ENCODE measurements around the gene DCHS1.

Gene DCHS1

DNA sequence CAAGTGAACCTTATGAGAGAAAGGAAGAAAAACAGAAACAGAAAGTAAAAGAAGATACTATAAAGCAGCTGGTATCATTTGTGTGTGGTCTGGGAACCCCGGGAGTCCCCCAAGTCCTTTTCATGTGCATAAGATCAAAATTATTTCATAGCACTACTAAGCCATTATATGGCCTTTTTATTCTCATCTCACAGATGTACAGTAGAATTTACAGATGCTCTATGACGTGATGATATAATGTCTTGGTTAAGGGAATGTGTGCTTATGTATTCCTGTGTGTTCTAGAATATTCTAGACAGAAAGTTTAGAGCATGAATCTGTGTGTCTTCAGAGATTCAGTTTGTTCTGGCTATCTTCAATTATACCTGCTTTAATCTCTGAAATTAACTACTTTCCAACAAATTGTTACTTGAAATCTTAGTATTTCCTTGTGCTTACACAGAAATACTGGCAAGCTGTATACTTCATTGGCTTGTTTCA is 27.8 kb downstream of the DCHS1 start:
- DNase-seq = no peak

DNA sequence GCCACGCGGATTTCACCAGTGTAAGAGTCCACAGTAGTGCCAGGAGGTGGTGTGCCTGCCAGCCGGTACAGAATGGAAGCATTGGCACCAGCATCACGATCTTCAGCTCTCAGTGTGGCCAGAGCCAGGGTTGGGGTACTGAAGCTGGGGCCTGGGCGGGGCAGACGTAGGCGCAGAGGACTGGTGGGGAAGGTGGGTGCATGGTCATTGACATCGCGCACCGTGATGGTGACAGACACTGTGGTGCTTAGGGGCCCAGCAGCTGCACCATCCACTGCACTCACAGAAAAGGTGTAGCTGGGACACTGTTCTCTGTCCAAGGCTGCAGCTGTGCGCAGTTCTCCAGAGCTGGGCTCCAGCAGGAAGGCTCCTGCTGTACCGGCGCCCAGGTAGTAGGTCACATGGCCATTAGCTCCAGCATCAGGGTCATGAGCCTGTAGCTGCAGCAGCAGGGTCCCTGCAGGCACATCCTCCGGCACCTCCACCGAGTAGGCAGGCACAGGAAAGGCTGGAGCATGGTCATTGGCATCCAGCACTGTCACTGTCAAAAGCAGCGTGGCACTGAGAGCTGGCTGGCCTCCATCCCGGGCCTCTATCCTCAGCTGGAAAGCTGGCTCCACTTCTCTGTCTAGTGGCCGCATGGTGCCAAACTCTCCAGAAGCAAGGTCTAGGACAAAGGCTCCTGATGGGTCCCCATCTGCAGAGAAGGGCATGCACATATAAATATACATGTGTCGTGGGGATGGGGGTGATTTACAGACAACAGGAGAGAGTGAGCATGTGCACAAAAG is 28.4 kb downstream of the DCHS1 start:
- DNase-seq = no peak

DNA sequence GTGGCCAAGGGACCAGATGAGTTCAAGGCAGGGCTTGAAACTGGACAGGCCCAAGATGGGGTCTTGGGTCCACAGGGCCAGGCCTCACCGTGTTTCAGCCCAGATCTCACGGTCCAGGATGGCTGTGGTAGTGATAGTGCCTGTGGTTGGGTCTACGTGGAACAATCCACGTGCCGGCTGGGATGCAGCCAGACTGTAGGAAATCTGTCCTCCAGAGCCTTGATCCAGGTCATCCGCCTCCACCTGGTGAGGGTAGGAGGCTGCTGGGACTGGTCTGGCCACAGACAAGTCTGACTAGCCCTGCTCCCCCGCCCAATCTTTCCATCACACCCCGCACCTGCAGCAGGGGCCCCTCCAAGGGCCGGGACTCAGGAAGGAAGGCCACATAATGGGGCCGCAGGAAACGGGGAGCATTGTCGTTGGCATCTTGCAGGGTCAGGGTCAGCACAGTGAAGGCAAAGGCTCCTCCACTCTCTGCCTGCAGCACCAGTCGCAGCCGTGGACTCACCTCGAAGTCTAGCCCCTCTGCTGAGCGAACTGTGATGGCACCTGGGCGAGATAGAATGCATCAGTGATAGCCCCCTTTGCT is 29.7 kb downstream of the DCHS1 start:
- DNase-seq = no peak

DNA sequence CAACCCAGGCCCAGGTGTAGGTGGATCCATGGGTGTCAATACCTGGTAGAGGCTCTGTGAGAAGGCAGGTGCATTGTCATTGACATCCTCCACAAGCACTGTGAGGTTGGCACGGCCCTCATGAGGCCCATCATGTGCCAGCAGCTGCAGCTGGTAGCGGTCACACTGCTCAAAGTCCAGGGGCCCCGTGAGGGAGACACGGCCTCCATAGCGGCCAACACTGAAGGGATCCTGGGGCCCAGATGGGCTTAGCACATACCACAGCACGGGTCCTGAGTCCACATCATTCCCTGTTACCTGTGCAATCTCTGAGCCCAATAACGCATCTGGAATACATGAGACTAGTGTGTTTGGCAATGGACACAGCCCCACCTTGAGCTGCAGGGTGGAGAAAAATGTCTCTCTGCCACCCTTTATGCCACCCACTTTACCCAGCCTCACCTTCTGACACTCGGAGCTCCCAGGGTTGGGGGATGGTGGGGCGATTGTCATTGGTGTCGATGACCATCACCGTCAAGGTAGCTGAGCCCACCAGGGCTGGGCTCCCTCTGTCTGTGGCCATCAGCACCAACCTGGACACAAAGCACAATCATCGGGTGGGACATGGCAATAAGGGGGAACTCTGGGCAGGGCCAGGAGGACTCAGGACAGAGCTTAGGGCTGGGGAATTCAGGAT is 30.3 kb downstream of the DCHS1 start:
- no peak for DNase-seq

DNA sequence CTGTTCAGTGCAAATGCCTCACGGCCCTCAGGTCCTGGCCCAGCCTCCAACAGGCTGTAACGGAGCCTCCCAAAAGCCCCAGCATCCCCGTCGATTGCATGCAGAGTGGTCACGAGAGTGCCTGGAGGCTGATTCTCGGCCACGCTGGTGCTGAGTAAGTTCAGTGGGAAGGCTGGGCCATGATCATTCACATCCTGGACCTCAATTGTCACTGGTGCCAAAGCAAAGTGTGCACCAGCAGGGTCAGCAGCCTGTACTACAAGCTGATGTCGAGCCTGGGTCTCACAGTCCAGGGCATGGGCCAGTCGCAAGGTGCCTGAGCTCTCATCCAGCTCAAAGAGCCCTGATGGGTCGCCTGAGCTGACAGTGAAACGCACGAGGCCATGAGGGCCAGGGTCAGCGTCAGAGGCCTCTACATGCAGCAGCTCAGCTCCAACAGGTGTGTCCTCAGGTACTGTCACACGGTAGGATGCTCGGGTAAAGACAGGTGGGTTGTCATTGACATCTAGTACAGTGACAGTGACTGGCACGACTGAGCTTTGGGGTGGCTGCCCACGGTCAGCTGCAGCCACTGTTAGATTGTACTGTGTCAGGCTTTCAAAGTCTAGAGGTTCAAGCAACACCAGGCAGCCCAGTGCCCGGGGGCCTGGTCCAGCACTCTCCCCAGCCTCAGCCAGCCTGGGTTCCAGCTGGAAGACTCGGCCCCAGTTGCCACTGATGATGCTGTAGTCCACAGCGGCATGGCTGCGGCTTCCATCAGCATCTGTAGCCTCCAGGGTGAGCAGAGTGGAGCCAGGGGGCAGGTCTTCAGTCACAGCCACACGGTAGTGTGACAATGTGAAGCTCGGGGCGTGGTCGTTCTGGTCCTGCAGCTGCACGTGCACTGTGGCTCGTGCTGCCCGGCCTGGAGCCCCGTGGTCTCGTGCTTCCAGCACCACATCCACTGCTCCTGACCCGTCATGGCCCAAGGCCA is 31.9 kb downstream of the DCHS1 start:
- DNase-seq = no peak

DNA sequence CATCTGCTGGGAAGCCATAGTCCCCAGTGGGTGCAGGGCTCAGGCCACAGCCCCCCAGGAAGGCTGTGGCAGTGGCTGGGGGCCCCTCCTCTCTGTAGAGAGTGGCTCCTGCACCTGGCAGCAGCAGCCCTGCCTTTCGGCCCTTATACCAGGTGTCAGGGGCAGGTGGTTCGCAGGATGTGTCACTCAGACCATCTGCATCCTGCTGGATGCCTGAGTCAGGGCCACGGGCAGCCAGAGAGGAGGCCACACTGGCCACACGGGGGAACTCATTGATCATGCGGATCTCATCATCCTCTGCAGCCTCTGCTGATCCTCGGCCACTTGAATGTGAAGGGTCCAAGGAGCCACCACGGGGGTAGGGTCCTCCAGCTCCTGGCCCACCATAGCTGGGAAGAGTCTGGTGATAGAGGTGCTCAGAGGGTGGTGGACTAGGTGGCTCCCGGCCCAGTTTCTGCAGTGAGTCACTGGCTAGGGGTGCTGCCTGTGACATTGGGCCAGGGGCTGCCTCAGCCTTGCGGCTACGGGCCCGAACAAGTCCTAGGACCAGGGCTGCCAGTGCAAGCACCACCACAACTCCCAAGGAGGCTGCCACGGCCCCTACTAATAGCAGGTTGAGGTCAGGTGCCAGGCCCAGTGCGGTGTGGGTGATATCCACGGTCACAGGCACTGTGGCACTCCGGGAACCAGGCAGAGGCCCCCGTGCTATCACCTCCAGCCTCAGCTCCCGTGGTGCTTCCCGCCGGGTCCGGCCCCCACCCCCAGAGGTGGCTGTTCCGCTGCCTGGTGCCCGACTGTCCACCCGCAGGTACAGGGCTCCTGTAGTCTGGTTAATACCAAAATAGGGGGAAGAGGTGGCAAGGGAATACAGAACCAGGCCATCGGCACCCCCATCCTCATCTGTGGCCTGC is 33.1 kb downstream of the DCHS1 start:
- no peak for DNase-seq

DNA sequence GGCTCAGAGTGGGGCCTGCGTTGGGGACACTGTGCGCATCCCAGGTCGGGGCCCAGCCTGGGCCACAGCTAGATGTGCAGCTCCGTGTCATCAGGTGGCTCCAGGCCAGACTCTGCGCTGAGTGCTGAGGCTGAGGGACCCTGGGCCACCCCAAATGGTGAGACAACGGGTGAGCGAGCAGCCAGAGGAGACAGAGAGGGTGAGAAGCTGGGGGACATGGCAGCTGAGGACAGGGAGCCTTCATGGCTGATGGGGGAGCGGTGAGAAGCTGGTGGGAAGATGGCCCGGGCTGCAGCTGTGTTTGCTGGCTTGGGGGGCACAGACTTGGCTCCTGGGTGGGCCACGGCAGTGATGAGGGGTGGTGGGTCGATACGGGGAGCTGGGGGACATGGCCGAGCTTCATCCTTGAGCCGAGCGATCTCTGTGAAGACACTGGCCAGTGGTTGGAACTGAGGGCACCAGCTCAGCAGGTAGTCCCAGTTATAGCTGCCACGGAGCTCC is 33.8 kb downstream of the DCHS1 start:
- DNase-seq = no peak

DNA sequence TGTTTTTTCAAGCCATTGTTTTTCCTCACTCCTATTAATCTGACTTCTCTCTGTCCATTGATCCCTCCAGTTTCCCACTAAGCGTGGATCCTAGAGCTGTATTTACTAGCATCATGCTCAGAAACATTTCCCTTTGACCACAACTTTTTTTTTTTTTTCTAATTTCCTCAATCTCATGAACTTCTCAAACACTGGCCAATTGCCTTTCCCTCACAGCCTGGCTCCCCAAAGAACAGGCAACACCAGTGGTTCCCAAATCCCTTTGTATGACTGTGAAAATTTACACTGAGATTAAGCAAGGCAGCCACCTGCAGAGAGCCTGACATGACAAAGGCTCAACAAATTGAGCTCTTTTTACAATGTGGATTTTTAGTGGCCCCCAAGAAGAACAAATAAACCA is 35.0 kb downstream of the DCHS1 start:
- no peak for DNase-seq

DNA sequence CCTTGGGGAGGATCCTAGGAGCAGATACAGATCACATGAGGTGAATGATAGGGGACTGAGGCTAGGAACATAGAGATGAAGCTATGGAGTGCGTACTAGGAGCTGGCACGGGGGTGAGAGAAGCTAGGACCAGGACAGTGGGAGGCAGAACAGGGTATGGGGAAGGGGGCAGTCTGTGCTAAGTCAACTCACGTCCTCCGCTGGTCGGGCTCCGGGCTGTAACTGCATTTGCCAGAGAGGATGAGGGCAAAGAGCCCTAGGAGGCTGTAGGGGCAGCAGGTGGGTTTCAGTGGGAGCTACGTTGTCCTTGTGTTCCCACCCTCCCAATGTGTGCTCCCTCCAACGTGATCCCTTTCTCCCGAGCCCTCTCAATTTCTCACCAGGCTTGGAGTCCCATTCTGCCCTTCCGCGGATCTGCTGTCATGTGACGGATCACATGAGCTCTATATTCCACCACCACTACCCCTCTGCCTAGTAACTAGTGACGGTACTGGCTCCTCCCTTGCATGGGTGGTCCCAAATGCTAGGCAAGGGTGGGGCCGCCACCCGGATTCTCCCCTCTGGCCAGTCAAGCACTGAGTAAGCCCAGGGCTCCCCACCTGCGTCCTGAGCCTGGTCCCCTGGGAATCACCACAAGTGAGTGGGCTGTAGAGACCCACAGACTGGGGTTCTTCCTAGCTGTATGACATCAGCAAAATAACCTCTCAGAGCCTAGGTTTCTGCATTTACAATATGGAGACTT is 36.4 kb downstream of the DCHS1 start, which contains the start of gene TPP1:
Gene TPP1 (minus strand): TSS at position 419 of the 742 bp plus-strand sequence. CDS start 22 bp downstream, at position 397.
- DNase-seq = peak; percentile 69

DNA sequence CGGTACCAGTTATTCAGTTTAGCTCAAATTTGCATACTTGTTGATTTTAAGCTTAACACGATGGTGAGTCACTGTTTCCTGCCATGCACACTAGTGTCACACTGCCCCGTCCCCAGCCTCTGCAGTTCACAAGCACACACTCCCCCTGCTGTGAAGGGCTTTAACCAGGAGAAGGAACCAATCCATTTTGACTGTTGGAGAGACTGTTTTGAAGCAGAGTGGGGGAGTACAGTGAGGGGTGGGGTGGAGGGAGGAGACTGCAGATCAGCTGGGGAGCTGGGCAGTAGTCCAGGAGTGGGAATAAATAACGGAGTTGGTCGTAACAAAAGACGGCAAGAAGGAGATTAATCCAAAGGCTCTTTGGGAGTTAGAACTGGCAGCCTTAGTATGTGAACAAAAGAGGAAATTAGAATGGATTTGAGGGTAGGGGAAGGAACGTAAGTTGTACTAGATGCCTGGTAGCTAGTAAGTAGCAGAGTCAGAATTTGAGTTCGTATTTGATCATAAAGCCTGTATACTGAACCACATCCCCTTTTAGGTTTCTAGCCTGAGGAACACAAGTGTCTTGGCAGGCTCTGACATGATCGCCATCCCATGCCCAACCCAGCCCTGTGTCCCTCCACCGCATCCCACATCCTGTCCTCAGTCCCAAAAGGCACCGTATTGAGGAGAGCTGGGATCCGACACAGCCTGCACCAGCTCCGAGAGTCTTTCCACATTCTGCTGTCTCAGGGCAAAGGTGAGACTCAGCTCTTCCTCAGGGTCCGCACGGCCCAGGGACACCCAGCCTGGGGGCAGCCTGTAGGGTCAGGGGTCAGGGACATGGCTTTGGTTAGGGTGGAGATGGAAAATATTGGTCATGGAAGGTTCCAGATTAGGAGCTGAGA is 37.2 kb downstream of the DCHS1 start:
- no peak for DNase-seq

DNA sequence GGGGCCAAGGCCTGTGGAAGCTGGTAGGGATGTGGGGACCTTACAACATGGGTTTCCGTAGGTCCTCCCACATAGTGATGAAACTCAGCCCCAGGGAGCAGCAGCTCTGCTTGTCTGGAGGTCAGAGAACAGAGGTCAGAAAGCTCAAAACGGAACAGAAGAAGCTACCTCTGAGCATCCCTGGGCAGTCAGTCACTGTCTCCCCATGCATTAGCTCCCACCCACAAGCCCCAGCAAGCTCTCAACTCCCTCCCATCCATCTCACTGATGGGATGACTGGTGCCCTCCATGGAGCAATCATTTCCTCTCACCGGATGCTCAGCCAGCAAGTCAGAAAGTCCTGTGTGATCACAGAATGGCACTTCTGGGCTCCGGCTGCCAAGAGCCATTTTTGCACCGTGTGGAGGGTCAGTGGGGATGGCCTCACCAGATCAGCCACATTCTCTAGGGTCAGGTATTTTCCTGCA is 38.3 kb downstream of the DCHS1 start:
- DNase-seq = no peak

DNA sequence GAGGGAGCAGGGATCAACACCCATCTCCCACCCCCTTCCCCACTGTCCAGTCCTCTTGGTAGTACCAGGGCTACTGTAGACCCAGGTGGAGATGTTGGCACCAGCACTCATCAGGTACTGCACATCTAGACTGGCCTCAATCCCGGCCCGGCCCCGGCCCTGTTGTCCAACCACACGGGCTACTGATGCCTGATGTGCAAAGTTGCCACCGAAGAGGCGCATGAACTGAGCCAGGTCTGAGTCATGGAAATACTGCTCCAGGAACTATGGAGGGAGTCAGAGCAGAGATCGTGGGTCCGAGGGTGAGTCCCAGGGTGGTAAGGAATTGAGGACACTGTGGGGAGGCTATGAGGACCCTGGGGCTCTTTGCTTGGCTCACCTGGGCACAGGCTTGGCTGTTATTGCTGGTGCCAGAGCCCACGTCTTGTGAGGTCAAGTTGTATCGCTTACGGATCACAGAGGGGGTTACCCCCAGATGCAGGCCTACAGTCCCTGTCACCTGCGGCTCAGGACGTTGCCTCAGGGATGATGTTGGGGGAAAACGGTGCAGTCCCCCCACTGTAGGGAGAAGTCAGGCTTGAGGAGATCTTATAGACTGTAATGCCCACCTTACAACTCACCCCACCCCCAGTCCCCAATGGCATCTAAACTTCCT is 38.9 kb downstream of the DCHS1 start:
- DNase-seq = no peak

DNA sequence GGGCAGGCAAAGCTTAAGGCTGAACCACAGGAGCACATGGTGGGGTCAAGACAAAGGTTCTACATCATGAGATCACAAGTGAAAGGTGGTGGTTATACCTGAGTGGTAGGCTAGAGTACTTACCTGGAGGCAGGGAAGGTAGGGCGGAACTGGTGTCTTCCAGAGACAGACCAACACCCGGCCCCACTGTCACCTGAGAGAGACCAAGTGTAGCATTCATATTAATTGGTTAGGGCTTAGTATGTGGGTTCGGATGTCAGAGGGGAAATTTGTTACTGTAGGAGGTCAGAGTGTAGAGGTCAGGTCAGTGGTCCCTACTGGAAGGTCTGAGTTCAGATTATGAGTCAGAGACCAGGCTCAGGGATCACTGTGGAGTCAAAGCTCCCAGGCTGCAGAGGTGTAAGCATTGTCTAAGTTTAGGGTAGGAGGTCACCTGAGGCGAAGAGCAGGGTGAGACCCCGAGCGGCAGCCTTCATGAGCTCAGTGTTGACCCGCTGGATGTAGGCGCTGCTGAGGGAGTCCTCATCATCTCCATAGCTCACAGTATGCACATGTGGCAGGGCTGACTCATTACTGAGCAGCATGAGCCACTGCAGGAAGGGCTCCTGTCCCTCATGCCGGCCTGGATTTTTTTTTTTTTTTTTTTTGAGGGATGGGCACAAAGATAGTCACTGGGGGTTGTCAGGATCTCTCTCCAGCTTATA is 39.6 kb downstream of the DCHS1 start:
- DNase-seq = no peak

DNA sequence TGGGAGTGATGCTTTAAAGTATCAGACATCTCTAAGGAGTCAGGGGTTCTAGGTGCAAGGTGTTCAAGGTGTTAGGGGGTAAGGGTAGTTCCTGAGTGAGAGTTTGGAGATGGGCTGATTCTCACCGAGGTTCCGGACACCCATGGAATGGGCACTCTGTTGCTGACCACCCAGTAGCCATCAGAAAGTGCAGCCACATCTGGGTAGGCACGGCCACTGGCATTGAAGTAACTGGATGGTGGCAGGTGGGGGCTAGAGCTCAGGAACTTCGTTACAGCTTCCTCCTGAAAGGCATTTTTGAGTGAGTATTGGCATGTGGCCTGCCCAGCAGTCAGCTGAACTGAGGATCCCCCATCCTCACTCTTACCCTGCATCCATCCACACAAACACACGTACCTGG is 40.6 kb downstream of the DCHS1 start:
- DNase-seq = no peak

DNA sequence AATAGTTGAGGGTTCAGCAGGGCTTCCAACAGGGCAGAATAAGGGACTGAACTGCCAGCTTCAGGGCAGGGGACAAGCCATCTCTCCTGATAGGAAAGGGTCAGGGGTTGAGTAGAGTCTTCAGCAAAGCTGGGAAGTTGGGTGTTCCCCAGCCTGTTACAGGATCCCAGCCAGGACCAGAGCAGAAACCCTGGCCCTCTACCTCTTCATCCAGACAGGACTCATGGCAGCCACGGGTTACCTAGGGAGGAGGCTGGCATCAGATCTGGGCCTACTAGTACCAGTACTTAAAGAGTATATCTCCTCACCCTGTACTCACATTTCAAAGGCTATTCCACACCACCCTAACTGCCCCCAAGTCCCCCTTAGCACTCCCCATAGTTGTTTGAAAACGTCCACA is 41.2 kb downstream of the DCHS1 start:
- DNase-seq = no peak

DNA sequence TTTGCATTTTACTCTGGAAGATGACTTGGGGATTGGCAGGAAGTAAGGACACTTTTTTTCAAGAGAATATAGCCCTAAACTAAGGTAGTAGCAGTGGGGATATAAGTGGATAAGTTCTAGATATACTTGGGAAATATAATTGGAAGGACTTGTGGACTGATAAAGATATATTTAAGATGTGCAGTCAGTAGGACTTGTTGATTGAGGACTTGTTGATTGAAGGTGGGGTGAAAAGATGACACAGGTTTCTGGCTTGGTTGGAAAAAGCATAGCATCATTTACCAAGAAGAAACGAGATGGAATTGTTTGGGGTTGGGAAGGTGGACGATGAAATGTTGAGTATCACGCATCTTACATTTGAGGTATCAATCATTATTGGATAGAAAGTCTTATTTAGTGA is 42.1 kb downstream of the DCHS1 start:
- no peak for DNase-seq

DNA sequence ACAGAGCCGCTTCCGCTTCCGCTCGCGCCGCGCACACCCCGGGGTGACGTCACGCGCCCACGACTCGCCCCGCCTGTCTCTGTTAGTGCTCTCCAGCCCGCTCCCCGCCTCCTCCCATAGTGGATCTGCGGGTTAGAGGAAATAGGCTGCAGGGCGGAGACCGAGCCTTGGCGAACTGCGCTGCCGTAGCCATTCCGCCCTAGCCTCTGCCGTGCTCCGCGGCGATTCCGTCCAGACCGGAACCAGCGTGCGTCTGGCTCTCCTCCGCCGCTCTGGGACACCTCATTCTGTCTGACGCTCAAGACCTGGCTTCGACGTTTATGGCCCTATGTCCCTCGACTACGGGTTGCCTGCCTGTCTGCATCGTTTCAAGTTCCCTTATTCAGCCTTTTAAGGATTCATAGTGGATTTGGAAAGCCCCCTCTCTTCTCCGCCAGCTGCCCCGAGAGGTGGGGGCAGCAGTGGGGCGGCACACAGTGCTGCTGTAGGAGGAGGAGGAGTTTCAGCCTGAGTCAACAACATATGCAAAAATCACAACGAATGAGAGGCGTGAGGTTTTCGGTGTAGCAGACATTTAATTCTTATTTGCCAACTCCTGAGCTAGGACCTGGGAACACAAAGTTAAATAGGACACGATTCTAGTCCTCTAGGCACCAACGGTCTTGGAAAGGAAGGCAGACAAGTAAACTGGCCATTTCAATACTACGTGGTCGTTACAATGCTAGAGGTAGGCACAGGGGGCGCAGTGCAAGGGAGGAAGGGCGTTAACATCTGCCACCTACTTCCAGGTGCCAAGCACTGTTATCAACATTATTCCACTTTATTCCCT is 43.2 kb downstream of the DCHS1 start, which contains the start of gene TAF10:
Gene TAF10 (minus strand): TSS at position 4 of the 829 bp plus-strand sequence. CDS start 27 bp downstream, outside the sequence.
- peak; percentile 62 for DNase-seq
